Choroid plexus epithelial cell (primary cell): Measurements from ENCODE around the gene ADARB2.
"Not testable (repeated sequence)": the region's sequence is repeated elsewhere in the genome, so short reads cannot be mapped to it uniquely, and the experiment has no call there.

Experiments
- DNase-seq: peaks from one replicate; pipeline ENCODE4 v3.0.0-alpha.2; 2010; ENCODE audit warnings: low read depth
- H3K4me3 ChIP-seq: 2 replicates; pipeline ENCODE4 v1.5.1; 2011; ENCODE audit warnings: low read depth, mild to moderate bottlenecking, control low read depth, low read length, moderate library complexity
- TF ChIP-seq, protein P1 (sequence below): conservative IDR thresholded peaks from 2 replicates; pipeline ENCODE4 v1.5.1; 2011; ENCODE audit warnings: low read depth, mild to moderate bottlenecking, control low read depth, inconsistent platforms, low read length, moderate library complexity

Gene ADARB2

DNA sequence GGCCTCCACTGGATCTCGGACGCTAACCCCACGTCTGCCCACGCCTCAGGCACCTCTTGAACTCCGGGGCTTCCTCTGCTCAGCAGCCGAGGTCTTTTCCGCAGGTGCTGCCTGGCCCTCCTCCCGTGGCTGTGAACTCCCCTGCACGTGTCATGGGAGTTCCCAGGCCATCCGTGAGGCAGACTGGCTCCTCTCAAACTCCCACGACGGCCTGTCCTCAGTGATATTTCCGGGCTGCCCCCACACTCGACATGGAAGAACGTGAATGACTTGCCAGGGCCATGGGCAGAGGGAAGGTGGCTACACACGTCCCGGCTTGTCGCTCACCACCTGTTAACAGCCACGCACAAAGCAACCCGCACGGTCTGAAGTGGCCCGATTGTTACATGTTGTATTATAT is 110.9 kb downstream of the ADARB2 start:
- H3K4me3 ChIP-seq: no peak overlapping the region
- TF ChIP-seq, protein P1, sequence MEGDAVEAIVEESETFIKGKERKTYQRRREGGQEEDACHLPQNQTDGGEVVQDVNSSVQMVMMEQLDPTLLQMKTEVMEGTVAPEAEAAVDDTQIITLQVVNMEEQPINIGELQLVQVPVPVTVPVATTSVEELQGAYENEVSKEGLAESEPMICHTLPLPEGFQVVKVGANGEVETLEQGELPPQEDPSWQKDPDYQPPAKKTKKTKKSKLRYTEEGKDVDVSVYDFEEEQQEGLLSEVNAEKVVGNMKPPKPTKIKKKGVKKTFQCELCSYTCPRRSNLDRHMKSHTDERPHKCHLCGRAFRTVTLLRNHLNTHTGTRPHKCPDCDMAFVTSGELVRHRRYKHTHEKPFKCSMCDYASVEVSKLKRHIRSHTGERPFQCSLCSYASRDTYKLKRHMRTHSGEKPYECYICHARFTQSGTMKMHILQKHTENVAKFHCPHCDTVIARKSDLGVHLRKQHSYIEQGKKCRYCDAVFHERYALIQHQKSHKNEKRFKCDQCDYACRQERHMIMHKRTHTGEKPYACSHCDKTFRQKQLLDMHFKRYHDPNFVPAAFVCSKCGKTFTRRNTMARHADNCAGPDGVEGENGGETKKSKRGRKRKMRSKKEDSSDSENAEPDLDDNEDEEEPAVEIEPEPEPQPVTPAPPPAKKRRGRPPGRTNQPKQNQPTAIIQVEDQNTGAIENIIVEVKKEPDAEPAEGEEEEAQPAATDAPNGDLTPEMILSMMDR: no peak
- DNase-seq: no peak

DNA sequence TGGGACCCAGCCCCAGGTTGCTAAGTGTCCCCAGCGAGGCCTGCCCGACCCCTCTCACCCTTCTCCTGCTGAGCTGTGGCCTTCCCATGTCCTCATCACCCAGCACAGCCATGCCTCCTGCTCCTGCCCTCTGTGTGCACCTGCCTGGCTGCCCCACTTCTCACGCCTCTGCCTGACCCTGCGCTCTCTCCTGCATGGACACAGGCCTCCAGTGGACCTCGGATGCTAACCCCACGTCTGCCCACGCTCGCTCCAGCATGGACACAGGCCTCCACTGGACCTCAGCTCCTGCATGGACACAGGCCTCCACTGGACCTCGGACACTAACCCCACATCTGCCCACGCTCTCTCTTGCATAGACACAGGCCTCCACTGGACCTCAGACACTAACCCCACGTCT is 111.6 kb downstream of the ADARB2 start:
- no peak for DNase-seq
- TF ChIP-seq, protein P1: no peak
- no peak overlapping the region for H3K4me3 ChIP-seq

DNA sequence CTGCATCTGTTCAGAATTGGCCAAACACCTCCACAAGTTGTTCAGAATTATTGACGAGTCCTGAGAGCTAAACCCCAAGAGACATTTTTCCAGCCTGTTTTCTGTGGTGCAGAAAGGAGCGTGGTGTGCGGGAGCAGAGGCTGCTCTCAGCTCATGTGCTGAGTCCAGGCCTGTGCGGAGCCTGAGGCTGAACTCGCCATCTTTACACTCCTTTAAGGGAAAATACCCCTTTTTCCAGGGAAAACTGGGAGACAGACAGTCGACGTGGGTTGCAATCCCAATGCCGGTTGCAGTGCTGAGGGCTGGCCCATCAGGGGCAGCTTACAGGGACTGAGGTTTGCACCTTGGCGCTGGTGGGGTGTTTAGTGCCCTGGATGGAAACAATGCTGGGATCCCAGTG is 112.2 kb downstream of the ADARB2 start:
- DNase-seq: no peak

DNA sequence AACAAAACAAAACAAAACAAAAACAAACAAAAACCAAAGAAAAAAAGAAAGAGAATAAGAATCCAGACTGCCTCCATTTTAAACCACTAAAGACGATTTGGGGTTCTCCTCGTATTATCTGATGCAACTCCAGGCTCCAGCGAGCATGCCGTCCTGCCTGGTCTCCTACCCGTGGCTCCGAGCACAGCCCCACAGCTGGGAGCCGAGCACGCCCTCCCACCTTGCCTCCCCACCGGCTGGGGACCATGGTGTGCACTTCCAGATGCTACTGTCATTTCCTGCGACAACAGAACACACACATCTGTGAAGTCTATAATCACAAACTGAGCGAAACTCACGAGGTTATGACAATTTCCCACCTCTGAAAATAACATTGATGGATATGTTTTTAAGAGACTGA is 113.1 kb downstream of the ADARB2 start:
- TF ChIP-seq, protein P1: no peak
- no peak overlapping the region for H3K4me3 ChIP-seq

More for the DNA sequence above, 112.2 kb downstream of the ADARB2 start:
- TF ChIP-seq, protein P1: no peak
- no peak overlapping the region for H3K4me3 ChIP-seq

DNA sequence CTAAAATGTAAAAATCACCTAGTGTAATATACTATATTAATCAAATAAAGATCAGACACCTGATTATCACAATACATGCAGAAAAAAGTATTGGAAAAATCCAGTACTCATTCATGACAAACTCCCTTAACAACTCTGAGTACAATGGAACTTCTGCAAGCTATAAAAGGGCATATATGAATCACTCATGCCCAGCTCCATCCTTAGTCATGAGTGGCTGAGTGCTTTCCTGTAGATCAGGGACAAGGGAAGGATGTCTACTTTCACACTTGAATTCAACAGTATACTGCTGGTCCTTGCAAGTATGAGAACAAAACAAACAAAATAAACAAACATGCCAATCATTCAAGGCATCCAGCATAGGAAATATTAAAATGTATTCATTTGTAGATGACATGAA is 116.5 kb downstream of the ADARB2 start:
- DNase-seq: no peak
- TF ChIP-seq, protein P1: no peak
- no peak overlapping the region for H3K4me3 ChIP-seq

More for the DNA sequence above, 113.1 kb downstream of the ADARB2 start:
- no peak for DNase-seq

DNA sequence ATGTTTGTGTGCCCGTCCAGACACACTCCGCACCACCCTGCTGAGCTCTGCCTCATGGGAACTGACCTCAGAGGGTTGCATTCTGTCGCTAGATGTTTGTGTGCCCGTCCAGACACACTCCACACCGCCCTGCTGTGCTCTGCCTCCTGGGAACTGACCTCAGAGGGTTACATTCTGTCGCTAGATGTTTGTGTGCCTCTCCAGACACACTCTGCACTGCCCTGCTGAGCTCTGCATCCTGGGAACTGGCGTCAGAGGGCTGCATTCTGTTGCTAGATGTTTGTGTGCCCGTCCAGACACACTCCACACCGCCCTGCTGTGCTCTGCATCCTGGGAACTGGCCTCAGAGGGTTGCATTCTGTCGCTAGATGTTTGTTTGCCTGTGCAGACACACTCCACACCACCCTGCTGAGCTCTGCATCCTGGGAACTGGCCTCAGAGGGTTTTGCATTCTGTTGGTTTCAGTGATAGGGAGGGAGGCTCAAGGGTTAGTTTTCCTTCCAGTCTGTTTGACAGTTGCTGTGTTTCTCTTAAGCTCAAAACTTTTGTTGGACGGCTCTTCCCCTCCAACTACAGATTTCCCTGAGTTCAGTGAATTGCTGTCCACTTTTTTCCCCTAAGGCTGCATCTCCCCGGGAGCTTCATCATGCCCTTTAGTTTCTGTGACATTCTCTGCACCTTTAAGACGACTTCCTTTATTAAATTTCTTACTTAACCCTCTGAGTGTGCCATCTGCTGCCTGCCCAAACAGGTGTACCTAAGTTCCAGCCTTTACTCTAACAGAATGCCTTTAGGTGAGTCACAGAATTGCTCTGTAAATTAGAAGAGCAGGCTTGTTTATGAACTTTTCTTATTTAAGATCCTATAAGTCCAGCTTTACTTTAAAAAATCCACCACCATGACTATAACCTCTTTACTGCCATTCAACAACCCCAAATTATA is 119.7 kb downstream of the ADARB2 start:
- not testable (repeated sequence) for DNase-seq, H3K4me3 ChIP-seq

DNA sequence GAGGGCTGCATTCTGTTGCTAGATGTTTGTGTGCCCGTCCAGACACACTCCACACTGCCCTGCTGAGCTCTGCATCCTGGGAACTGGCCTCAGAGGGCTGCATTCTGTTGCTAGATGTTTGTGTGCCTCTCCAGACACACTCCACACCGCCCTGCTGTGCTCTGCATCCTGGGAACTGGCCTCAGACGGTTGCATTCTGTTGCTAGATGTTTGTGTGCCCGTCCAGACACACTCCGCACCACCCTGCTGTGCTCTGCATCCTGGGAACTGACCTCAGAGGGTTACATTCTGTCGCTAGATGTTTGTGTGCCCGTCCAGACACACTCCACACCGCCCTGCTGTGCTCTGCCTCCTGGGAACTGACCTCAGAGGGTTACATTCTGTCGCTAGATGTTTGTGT is 120.6 kb downstream of the ADARB2 start:
- H3K4me3 ChIP-seq, DNase-seq: not testable (repeated sequence)
